GM06990 (cell line): ENCODE data around the gene DNAH9.

Experiments used
- DNase-seq: peaks from one replicate; pipeline ENCODE4 v3.0.0-alpha.2; 2011; ENCODE audit not compliant: insufficient read length; ENCODE audit errors: extremely low read depth
- H3K27me3 ChIP-seq: replicated peaks from 2 replicates; pipeline ENCODE4 v1.6.0; 2011; ENCODE audit warnings: low read length; ENCODE audit not compliant: control insufficient read depth, insufficient read depth
- H3K36me3 ChIP-seq: 2 replicates; pipeline ENCODE4 v1.5.1; 2011; ENCODE audit warnings: low read length; ENCODE audit not compliant: control insufficient read depth, insufficient read depth
- H3K4me3 ChIP-seq: replicated peaks from 2 replicates; pipeline ENCODE4 v1.5.1; 2011; ENCODE audit warnings: low read depth, mild to moderate bottlenecking, control low read depth, low read length
- TF ChIP-seq, protein P1 (sequence below): IDR thresholded peaks from 2 replicates; pipeline ENCODE4 v1.5.1; 2011; ENCODE audit warnings: low read length, control low read depth, mild to moderate bottlenecking, inconsistent platforms; ENCODE audit not compliant: insufficient read depth, poor library complexity, severe bottlenecking

DNAH9 gene

DNA sequence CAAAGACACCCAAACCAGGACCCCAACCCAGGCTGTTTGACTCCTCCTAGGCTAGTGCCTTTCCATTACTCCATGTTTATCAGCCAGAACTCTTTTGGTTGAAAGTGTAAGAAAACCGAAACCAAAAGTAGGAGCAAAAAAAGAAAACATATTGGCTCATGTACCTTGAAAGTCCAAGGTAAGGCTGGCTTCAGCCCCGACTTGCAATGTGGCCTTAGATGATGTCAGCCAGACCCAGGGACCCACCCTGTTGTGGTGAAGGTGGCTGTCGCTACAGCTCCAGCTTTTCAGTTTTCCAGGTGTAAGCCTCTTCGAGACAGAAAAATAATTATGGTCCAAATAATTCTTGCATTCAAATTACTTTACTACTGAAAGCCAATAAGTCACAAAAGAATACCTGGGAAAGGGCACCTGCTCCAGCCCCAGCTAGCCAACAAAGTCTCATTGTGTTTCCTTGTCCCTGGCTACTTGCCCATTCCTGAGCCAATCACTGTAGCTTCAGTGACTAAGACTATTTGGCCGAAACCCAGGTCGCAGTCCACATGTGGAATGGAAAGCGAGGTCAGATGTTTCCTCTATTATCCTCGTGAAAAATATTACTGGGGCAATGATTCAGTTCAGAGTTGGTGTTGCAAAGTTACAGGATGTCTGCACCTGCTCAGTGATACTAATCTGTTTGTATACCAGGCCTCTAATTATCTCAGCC, 20.7 kb downstream of the DNAH9 start:
- no peak overlapping the region for H3K4me3 ChIP-seq
- no peaks in the 10 kb centered on the region for H3K36me3 ChIP-seq
- no peaks in the 10 kb centered on the region for H3K27me3 ChIP-seq
- TF ChIP-seq, protein P1, sequence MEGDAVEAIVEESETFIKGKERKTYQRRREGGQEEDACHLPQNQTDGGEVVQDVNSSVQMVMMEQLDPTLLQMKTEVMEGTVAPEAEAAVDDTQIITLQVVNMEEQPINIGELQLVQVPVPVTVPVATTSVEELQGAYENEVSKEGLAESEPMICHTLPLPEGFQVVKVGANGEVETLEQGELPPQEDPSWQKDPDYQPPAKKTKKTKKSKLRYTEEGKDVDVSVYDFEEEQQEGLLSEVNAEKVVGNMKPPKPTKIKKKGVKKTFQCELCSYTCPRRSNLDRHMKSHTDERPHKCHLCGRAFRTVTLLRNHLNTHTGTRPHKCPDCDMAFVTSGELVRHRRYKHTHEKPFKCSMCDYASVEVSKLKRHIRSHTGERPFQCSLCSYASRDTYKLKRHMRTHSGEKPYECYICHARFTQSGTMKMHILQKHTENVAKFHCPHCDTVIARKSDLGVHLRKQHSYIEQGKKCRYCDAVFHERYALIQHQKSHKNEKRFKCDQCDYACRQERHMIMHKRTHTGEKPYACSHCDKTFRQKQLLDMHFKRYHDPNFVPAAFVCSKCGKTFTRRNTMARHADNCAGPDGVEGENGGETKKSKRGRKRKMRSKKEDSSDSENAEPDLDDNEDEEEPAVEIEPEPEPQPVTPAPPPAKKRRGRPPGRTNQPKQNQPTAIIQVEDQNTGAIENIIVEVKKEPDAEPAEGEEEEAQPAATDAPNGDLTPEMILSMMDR, result no peak
- no peak for DNase-seq

DNA sequence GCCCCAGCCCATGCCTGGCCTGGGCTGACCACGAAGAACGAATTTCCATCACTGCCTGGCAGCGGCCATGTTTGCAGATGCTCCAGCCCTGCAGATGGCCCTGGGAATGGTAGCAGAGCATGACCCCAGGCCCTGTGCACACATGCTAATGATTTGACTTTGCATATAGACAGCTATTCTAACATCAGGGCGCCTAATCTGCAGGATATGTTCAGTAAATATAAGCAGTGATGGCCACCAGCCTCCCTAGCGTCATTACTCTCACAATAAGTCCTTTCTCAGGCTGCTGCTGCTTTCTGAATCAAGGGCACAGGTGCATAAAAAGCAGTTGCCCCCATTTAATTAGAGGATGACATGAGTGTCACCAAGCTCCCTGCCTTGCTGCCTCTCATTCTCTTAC, 24.2 kb downstream of the DNAH9 start:
- no peaks in the 10 kb centered on the region for H3K27me3 ChIP-seq
- no peak for DNase-seq
- no peaks in the 10 kb centered on the region for H3K36me3 ChIP-seq
- no peak overlapping the region for H3K4me3 ChIP-seq
- TF ChIP-seq, protein P1, result no peak

DNA sequence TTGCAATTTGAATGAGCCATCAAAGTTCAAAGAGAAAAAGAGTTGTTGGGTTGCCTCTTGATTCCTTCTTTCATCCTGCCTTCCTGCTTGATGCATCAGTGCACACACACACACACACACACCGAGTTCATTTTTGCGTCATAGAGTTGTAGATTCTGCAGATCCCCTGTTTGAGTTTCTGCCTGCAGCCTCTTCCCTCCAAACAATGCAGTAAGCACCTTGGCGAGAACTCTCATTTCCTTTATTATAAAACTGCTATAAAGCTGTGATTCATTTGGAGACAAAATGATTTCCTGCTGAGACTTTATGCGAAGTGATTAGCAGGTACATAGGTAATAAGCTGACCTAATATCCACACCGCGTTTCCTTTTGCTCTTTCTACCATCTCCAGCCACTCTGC, 26.7 kb downstream of the DNAH9 start:
- no peak for DNase-seq
- Histone ChIP-seq H3K4me3 (no peak overlapping the region), H3K27me3 (no peaks in the 10 kb centered on the region), H3K36me3 (no peaks in the 10 kb centered on the region)
- TF ChIP-seq, protein P1, result no peak

DNA sequence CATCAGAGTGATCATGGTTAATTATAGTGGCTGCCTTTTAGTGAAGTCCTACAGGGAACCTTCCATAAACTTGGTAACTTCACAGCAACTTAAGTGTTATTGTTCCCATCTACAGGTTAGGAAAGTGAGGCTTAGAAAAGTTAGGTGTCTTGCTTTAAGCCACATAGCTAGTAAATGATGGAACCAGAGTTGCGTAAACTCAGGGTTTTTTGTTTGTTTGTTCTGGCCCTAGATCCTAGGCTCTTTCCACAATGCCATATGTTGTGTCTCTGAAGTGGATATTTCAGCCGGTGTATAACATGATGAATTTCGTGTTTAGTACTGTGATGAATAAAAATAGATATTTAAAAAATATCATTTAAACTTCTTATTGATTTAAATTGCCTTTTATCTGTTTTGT, 27.6 kb downstream of the DNAH9 start:
- no peak overlapping the region for H3K4me3 ChIP-seq
- no peak for DNase-seq
- no peaks in the 10 kb centered on the region for H3K27me3 ChIP-seq
- H3K36me3 ChIP-seq, result no peaks in the 10 kb centered on the region
- TF ChIP-seq, protein P1, result no peak

DNA sequence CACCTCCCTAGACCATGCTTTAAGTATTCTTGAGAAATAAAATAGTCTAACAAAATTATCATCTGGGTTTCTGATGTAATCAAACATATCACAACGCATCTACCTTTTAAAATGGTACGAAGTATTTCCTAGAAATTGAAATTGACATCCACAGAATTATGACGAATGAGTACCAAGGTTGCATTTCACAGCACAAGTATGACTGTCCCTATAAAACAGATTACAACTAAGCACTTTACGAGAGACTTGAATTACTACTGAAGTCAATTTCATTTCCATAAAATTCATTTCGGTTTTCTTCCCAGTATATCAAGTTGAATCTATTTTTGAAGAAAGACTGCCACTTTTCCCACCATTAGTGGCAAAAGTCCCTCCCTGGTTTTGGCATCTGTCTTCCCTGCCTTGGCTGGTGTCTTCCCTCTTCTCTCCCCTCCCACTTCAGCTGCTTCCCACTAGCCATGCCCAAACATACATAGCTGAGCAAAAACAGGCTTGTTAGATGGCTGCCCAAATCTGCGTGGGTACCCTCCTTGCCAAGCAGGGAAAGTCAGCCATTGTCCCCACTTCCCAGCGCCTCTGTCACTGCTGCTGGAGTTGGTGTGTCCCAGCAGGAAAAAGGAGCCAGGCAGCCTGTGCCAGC, 29.2 kb downstream of the DNAH9 start:
- no peaks in the 10 kb centered on the region for H3K27me3 ChIP-seq

More for the DNA sequence above, 29.2 kb downstream of the DNAH9 start:
- Histone ChIP-seq H3K4me3 (no peak overlapping the region), H3K36me3 (no peaks in the 10 kb centered on the region)
- TF ChIP-seq, protein P1, result no peak
- DNase-seq, result no peak
